ENCODE data around the gene TTC34.

TTC34 gene

GRCh38 chr1:2828586-2829250, 27.2 kb upstream of the TTC34 start:
- TF ChIP-seq CTCF (IDR thresholded peaks at IDR 0.05; ENCODE audit: low read depth, low read length, missing control alignments), result no peak
- no peak overlapping the region for H3K4me3 ChIP-seq (replicated peaks; ENCODE audit: low read depth, low read length)
- no peak for DNase-seq (ENCODE audit: extremely low read depth, low read depth)

- DNase-seq (ENCODE audit: extremely low read depth, low read depth), result no peak
- TF ChIP-seq CTCF (IDR thresholded peaks at IDR 0.05; ENCODE audit: low read depth, low read length, missing control alignments), result no peak
- no peak overlapping the region for H3K4me3 ChIP-seq (replicated peaks; ENCODE audit: low read depth, low read length)
Observed at GRCh38 chr1:2826736-2827292, 25.3 kb upstream of the TTC34 start.

GRCh38 chr1:2826316-2826715, 24.8 kb upstream of the TTC34 start:
- H3K4me3 ChIP-seq (replicated peaks; ENCODE audit: low read depth, low read length), result no peak overlapping the region

GRCh38 chr1:2825487-2826189, 24.1 kb upstream of the TTC34 start:
- no peak overlapping the region for H3K4me3 ChIP-seq (replicated peaks; ENCODE audit: low read depth, low read length)
- no peak for TF ChIP-seq CTCF (IDR thresholded peaks at IDR 0.05; ENCODE audit: low read depth, low read length, missing control alignments)
- no peak for DNase-seq (ENCODE audit: extremely low read depth, low read depth)

More at GRCh38 chr1:2826316-2826715, 24.8 kb upstream of the TTC34 start:
- no peak for TF ChIP-seq CTCF (IDR thresholded peaks at IDR 0.05; ENCODE audit: low read depth, low read length, missing control alignments)
- DNase-seq (ENCODE audit: extremely low read depth, low read depth), result no peak

- no peak overlapping the region for H3K4me3 ChIP-seq (replicated peaks; ENCODE audit: low read depth, low read length)
- no peak for DNase-seq (ENCODE audit: extremely low read depth, low read depth)
- no peak for TF ChIP-seq CTCF (IDR thresholded peaks at IDR 0.05; ENCODE audit: low read depth, low read length, missing control alignments)
Observed at GRCh38 chr1:2824999-2825398, 23.5 kb upstream of the TTC34 start.

GRCh38 chr1:2823921-2824610, 22.6 kb upstream of the TTC34 start:
- no peak for TF ChIP-seq CTCF (IDR thresholded peaks at IDR 0.05; ENCODE audit: low read depth, low read length, missing control alignments)
- DNase-seq (ENCODE audit: extremely low read depth, low read depth), result no peak
- no peak overlapping the region for H3K4me3 ChIP-seq (replicated peaks; ENCODE audit: low read depth, low read length)
